ENCODE measurements around the gene ZNF501.
A peak's percentile ranks its signal among the peaks of the same experiment; 100 is the strongest.

The ZNF501 gene

GRCh38 chr3:44729384-44729910 is at the start of gene ZNF501:
ZNF501 (plus strand) TSS chr3:44729635; CDS start chr3:44734422, 4,787 bp downstream.
- peak; percentile 96 for DNase-seq

- no peak for DNase-seq
These were observed 48.4 kb upstream of the ZNF501 start for GRCh38 chr3:44680921-44681455.

- no peak for DNase-seq
These were observed 47.1 kb upstream of the ZNF501 start for GRCh38 chr3:44682182-44682896.

- peak; percentile 91 for DNase-seq
These were observed 44.2 kb upstream of the ZNF501 start for GRCh38 chr3:44685128-44685800.

GRCh38 chr3:44687898-44688297 is 41.5 kb upstream of the ZNF501 start:
- no peak for DNase-seq

- DNase-seq, result peak; percentile 92
These were observed 16.9 kb upstream of the ZNF501 start, which contains the start of gene ZNF502 for GRCh38 chr3:44712455-44713075. ZNF502 (plus strand) TSS chr3:44712660; CDS start chr3:44720262, 7,602 bp downstream.

GRCh38 chr3:44721231-44722102 is 8.0 kb upstream of the ZNF501 start:
- no peak for DNase-seq

- DNase-seq, result no peak
These were observed 7.4 kb upstream of the ZNF501 start for GRCh38 chr3:44722103-44722401.

GRCh38 chr3:44734646-44735168 is 5.3 kb downstream of the ZNF501 start:
- no peak for DNase-seq

GRCh38 chr3:44761101-44761423 is 31.6 kb downstream of the ZNF501 start:
- no peak for DNase-seq

- peak; percentile 97 for DNase-seq
These were observed 32.2 kb downstream of the ZNF501 start, which contains the start of the genes KIAA1143 and KIF15 for GRCh38 chr3:44761424-44762169. KIAA1143 (minus strand) TSS chr3:44761619; CDS start chr3:44761602, 17 bp downstream. KIF15 (plus strand) TSS chr3:44761794; CDS start chr3:44761866, 72 bp downstream.

GRCh38 chr3:44762170-44762677 is 32.8 kb downstream of the ZNF501 start:
- no peak for DNase-seq

GRCh38 chr3:44762690-44763089 is 33.3 kb downstream of the ZNF501 start:
- DNase-seq, result no peak

GRCh38 chr3:44764248-44764647 is 34.8 kb downstream of the ZNF501 start:
- no peak for DNase-seq

GRCh38 chr3:44771424-44772098 is 42.1 kb downstream of the ZNF501 start:
- no peak for DNase-seq

- no peak for DNase-seq
These were observed 42.6 kb downstream of the ZNF501 start for GRCh38 chr3:44772099-44772442.

- no peak for DNase-seq
These were observed 53.5 kb downstream of the ZNF501 start for GRCh38 chr3:44782891-44783290.
